ENCODE results near the gene DLD. TPM values are rescaled to one million over a fixed set of nuclear protein-coding genes. Genes with fewer than 3 reads are reported as not detected.
A peak's percentile ranks its signal among the peaks of the same experiment; 100 is the strongest.

Gene DLD
- total RNA-seq, 4 donors from 2014 or later, result 46.0 to 131 (median 126) TPM

DNA sequence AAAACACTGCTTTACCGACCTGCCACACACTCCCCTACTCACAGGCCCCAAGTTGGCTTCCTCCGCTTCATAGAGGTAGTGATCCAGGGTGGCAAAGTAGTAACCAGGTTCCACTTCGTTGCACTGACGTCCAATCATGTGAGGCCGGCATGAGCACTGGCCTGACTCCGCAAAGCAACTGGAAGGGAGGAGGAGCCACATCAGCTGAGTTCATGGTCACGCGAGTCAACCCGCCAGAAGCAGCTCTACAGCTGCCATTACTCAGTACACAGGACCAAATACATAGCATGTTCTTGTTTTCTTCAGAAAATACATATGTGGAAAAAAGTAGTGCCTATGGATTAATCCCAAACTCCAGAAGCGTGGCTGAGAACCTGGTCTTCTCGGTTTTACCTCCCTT, 73.5 kb downstream of the DLD start:
- 95% methylated on average over 11 of the region's 11 CpGs; no CpG with 5 or more reads in 1 of the 2 donors for WGBS, 2 donors (ENCODE audit: low coverage in 1 of 2)

GRCh38 chr7:107966711-107967110, 75.7 kb downstream of the DLD start:
- 68 to 84% methylated on average over 4 of the region's 4 CpGs for WGBS, 2 donors (ENCODE audit: low coverage in 1 of 2)
- in situ Hi-C loops (cut with MboI; ENCODE audit: low pct_ligation_motif_present in 1 of 4, low pct_unique_long_range_greater_than_20kb in 1 of 4, low sequenced_read_pairs in 3 of 4), result no loop called here

More for the DNA sequence above, 73.5 kb downstream of the DLD start:
- H3K4me1 ChIP-seq, result peaks cover 4 to 25% (median 14%) of the 10 kb centered on the region in 4 donors
- TF ChIP-seq POLR2A (IDR thresholded peaks at IDR 0.05), result no peak
- TF ChIP-seq POLR2AphosphoS5 (IDR thresholded peaks at IDR 0.05), result no peak
- TF ChIP-seq EP300 (IDR thresholded peaks at IDR 0.05; ENCODE audit: low read depth), result no peak
- TF ChIP-seq, protein P1, sequence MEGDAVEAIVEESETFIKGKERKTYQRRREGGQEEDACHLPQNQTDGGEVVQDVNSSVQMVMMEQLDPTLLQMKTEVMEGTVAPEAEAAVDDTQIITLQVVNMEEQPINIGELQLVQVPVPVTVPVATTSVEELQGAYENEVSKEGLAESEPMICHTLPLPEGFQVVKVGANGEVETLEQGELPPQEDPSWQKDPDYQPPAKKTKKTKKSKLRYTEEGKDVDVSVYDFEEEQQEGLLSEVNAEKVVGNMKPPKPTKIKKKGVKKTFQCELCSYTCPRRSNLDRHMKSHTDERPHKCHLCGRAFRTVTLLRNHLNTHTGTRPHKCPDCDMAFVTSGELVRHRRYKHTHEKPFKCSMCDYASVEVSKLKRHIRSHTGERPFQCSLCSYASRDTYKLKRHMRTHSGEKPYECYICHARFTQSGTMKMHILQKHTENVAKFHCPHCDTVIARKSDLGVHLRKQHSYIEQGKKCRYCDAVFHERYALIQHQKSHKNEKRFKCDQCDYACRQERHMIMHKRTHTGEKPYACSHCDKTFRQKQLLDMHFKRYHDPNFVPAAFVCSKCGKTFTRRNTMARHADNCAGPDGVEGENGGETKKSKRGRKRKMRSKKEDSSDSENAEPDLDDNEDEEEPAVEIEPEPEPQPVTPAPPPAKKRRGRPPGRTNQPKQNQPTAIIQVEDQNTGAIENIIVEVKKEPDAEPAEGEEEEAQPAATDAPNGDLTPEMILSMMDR (IDR thresholded peaks at IDR 0.05), result no peak
- H3K4me3 ChIP-seq, result no peak overlapping the region
- H3K27ac ChIP-seq, result no peak overlapping the region
- H3K9me3 ChIP-seq, result no peaks in the 10 kb centered on the region
- peaks cover 0 to 22% (median 6%) of the 10 kb centered on the region in 4 donors for H3K36me3 ChIP-seq
- DNase-seq, result no peak
- in situ Hi-C loops (cut with MboI; ENCODE audit: low pct_ligation_motif_present in 1 of 4, low pct_unique_long_range_greater_than_20kb in 1 of 4, low sequenced_read_pairs in 3 of 4), result no loop called here
- no peaks in the 10 kb centered on the region for H3K27me3 ChIP-seq
- intact Hi-C loops (cut with DNase I; ENCODE audit: low total_unique reads), result no loop called here

DNA sequence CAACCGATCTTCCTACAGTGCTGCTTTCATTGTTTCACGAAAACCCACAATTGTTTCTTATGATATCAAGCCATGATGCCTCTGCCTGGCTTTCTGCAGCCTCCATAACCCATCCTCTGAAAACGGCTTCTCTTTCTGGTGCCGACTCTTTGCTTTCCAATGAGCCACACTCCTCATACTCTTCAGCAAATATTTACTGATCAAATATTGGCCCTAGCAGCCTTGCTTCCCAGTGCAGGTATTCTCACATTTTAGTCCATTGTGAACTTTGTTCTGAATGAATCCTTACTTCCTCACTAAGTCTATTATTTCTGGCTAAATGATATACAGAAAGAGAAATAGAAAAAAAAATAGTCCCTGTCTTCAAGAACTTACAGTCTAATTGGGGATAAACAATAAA, 76.4 kb downstream of the DLD start:
- in situ Hi-C loops (cut with MboI; ENCODE audit: low pct_ligation_motif_present in 1 of 4, low pct_unique_long_range_greater_than_20kb in 1 of 4, low sequenced_read_pairs in 3 of 4) (no loop called here), intact Hi-C loops (cut with DNase I; ENCODE audit: low total_unique reads) (no loop called here)
- no peak for DNase-seq
- Histone ChIP-seq H3K27ac (peak overlapping the region in 2 of 4 donors; percentile 20 to 22), H3K27me3 (no peaks in the 10 kb centered on the region), H3K9me3 (no peaks in the 10 kb centered on the region), H3K36me3 (peaks cover 0 to 22% (median 6%) of the 10 kb centered on the region in 4 donors), H3K4me1 (peaks cover 0 to 48% (median 19%) of the 10 kb centered on the region in 4 donors), H3K4me3 (no peak overlapping the region)
- TF ChIP-seq POLR2AphosphoS5 (IDR thresholded peaks at IDR 0.05) (no peak), POLR2A (IDR thresholded peaks at IDR 0.05) (no peak), EP300 (IDR thresholded peaks at IDR 0.05; ENCODE audit: low read depth) (no peak)
- TF ChIP-seq, protein P1 (IDR thresholded peaks at IDR 0.05), result no peak
- 40 to 59% methylated on average over 3 to 4 of the region's 4 CpGs for WGBS, 2 donors (ENCODE audit: low coverage in 1 of 2)

More at GRCh38 chr7:107966711-107967110, 75.7 kb downstream of the DLD start:
- Histone ChIP-seq H3K4me1 (peaks cover 3 to 43% (median 16%) of the 10 kb centered on the region in 4 donors), H3K36me3 (peaks cover 0 to 22% (median 6%) of the 10 kb centered on the region in 4 donors), H3K27ac (peak overlapping the region in 1 of 4 donors; percentile 20), H3K4me3 (no peak overlapping the region), H3K9me3 (no peaks in the 10 kb centered on the region), H3K27me3 (no peaks in the 10 kb centered on the region)
- no peak for DNase-seq
- intact Hi-C loops (cut with DNase I; ENCODE audit: low total_unique reads), result no loop called here
- TF ChIP-seq, protein P1 (IDR thresholded peaks at IDR 0.05), result no peak
- TF ChIP-seq POLR2A (IDR thresholded peaks at IDR 0.05) (no peak), EP300 (IDR thresholded peaks at IDR 0.05; ENCODE audit: low read depth) (no peak), POLR2AphosphoS5 (IDR thresholded peaks at IDR 0.05) (no peak)

- TF ChIP-seq POLR2A (IDR thresholded peaks at IDR 0.05) (no peak), EP300 (IDR thresholded peaks at IDR 0.05; ENCODE audit: low read depth) (no peak), POLR2AphosphoS5 (IDR thresholded peaks at IDR 0.05) (no peak)
- TF ChIP-seq, protein P1 (IDR thresholded peaks at IDR 0.05), result no peak
- no peak overlapping the region for H3K4me3 ChIP-seq
- H3K27me3 ChIP-seq, result no peaks in the 10 kb centered on the region
- H3K36me3 ChIP-seq, result peaks cover 0 to 13% (median 6%) of the 10 kb centered on the region in 4 donors
- DNase-seq, result no peak
- peaks cover 0 to 57% (median 19%) of the 10 kb centered on the region in 4 donors for H3K4me1 ChIP-seq
- H3K27ac ChIP-seq, result peak overlapping the region in 3 of 4 donors; percentile 5 to 22 (median 16)
- in situ Hi-C loops (cut with MboI; ENCODE audit: low pct_ligation_motif_present in 1 of 4, low pct_unique_long_range_greater_than_20kb in 1 of 4, low sequenced_read_pairs in 3 of 4) (no loop called here), intact Hi-C loops (cut with DNase I; ENCODE audit: low total_unique reads) (no loop called here)
- no peaks in the 10 kb centered on the region for H3K9me3 ChIP-seq
- 66 to 78% methylated on average over 1 to 3 of the region's 3 CpGs for WGBS, 2 donors (ENCODE audit: low coverage in 1 of 2)
Measured at GRCh38 chr7:107968449-107968848, 77.5 kb downstream of the DLD start.
